NK-92 (cell line): ENCODE data around the gene LSP1.
"Not testable (repeated sequence)": the region's sequence is repeated elsewhere in the genome, so short reads cannot be mapped to it uniquely, and the experiment has no call there.

ENCODE experiments used
- DNase-seq: peaks from one replicate; lab custom pipeline; 2025; ENCODE audit not compliant: unreplicated experiment; lab: John Stamatoyannopoulos, UW

LSP1 gene

GRCh38 chr11:1862588-1863351, 9.9 kb downstream of the LSP1 start:
- DNase-seq = no peak

DNA sequence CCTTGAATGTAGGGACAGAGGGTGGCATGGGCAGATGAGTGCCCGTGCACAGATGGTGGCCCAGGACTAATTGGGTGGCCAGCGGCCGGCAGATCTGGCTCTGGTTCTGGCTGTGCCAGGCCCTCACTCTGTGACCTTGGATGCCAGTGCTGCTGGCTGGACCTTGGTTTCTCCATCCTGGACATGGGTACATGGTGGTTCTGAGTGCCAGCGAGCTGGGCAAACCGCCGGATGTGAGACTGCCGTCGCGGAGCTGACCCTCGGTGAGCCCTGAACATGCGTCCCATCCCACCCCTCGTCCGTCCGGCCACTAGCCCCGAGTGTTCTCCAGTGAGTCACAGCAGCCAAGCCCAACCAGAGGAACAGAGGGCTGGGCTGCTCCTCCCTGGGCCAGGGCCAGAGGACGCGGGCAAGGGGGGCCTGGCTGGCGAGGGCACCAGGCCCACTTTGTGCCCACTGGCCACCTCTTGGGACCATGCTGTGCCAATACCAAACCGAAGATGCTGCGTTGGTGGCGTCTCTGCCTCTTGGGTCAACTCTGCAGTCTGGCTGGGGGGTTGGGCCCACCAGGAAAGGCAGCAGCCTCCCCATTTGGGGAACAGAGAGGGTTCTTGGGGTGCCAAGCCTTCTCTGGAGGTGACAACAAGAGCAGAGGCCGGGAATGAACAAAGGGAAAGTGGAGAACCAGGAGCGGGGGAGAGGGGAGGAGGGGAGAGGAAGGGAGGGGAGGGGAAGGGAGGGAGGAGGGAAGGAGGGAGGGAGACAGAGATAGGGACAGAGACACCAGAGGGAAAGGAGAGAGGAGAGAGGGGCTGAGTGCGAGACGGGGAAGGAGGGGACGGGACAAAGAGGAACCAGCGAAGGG, 10.7 kb downstream of the LSP1 start:
- no peak for DNase-seq

GRCh38 chr11:1864231-1864630, 11.3 kb downstream of the LSP1 start:
- no peak for DNase-seq

DNA sequence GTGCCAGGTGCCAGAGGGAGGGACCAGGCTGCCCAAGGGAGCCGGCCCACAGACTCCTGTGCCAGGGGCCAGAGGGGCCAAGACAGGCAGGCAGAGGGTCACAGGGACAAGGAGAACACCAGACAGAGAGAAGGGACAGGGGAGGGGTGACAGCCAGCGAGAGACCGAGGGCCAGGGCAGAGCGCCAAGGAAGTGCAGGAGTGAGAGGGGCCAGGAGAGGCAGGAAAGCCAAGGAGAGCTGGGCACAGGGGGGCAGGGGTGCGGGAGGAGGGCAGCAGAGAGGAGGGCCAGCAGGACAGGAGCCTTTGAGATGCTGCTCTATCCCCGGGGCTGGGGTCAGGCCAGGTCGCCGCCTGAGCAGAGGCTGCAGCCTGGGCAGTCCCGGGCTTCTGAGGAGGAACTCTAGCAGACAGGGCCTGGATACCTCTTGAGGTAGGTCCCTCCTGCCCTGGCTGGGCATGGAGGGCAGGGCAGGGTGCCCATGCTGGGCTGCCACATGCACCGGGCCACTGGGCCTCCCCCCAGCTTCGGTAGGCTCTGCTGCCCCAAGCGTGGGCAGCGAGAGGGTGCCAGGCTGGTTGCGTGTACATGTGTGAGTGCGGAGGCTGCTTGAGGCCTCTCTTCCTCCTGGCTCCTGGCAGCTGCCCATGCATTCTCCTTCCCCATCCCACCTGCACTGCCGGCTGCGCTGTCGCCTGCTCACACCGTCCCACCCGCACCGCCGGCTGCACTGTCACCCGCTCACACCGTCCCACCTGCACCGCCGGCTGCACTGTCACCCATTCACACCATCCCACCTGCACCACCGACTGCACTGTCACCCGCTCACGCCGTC, 12.2 kb downstream of the LSP1 start:
- no peak for DNase-seq

DNA sequence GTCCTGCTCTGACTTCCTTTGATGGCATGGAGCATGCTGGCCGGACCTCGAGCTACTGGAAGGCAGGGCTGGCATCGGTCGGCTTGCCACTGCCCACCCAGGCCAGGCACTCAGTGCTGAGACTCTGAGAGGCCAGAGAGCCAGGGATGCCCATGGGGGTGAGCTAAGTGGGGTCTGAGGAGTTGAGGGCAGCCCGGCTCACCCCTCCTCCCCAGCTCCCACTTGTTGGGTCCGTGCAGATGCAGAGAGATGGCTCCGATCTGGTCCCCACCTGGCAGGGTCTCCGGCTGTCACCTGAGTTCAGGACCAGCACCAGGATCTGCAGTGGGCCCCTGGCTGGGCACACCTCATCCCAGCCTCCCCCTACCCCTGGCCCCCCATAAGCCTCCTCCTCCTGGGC, 13.3 kb downstream of the LSP1 start:
- no peak for DNase-seq

DNA sequence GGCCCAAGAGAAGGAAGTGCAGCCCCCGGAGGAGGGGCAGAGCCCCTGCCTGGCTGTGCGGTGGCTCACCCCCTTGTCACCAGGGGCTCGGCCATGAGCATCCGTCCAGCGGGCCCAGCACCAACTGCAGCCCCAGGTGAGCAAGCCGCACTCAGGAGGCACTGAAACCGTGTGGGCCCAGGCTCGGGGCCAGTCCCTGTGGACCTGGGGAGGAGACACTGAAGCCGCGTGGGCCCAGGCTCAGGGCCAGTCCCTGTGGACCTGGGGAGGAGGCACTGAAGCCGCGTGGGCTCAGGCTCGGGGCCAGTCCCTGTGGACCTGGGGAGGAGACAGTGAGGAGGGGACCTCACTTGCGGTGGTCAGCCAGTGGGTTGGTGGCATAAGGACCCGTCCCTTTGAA, 13.9 kb downstream of the LSP1 start:
- no peak for DNase-seq

GRCh38 chr11:1867381-1867780, 14.5 kb downstream of the LSP1 start:
- DNase-seq = no peak

DNA sequence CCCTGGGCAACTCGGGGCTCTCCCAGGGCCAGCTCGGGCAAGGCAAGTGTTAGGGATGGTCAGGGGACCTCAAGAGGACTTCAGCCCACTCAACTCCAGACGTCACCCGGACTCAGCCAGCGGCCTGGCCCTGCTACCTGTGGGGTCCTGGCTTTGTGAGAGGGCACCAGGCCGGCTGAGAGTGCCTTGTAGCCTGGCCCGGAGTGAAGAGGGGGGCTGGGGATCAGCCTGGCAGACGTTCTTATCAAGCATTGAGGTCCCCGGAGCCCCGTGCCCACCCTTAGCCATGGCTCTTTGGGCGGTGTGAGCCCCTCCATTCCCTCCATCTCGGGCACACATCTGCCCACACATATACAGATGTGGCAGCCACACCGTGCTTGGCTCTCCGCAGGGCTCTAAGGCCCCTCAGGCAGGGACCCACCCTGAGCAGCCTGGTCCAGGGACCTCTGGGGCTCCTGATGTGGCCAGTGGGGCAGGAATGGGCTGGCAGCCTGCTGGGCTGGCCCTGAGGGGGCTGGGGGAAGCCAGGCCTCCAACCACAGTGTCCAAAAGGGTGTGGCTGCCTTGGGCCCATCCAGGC, 15.3 kb downstream of the LSP1 start:
- no peak for DNase-seq

- DNase-seq = no peak
These were observed 15.9 kb downstream of the LSP1 start for GRCh38 chr11:1868636-1869291.

GRCh38 chr11:1869427-1870325, 16.8 kb downstream of the LSP1 start:
- DNase-seq = no peak

GRCh38 chr11:1870326-1870696, 17.4 kb downstream of the LSP1 start:
- no peak for DNase-seq

DNA sequence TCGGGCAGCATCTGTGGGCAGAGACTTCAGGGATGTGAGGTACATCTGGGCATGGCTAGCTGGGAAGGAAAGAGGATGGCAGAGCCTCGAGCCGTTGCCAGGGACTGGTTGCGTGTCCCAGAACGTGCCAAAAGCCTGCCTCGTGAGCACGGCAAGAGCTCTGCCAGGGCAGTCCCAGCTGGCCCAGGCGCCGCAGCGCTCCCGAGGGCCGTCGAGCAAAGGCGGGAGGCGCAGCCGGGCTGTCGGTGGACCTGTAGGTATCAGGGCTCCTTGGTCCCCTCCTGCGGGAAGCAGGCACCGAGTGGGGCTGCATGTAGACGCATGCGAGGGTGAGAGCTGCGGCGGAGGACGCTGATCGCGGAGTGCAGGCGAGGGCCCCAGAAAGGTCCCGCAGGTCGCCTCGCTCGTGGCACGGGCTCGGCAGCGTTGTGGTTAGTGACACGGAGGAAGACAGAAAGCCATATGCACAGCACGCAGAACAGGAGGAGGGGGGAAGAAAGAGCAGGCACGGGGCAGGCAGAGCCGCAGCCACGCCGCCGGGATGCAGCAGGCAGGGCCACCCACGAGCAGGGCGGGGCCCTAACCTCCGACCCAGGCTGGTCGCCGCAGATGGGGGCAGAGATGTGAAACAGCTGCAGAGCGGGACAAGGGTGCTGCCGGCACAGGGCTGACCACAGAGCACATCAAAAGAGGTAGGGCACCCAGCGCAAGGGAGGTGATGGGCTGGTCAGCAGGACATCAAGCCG, 18.0 kb downstream of the LSP1 start:
- no peak for DNase-seq

GRCh38 chr11:1871531-1871930, 18.6 kb downstream of the LSP1 start:
- no peak for DNase-seq

- no peak for DNase-seq
These were observed 19.5 kb downstream of the LSP1 start for GRCh38 chr11:1872267-1872985.

- DNase-seq = no peak
These were observed 20.3 kb downstream of the LSP1 start for GRCh38 chr11:1873048-1873812.

GRCh38 chr11:1873813-1874150, 20.9 kb downstream of the LSP1 start:
- DNase-seq = not testable (repeated sequence)

- DNase-seq = not testable (repeated sequence)
These were observed 21.7 kb downstream of the LSP1 start for GRCh38 chr11:1874441-1875092.
